Neural cell (in vitro differentiated cells): ENCODE results near the gene PCSK1. TPM values are rescaled to one million over a fixed set of nuclear protein-coding genes. Genes with fewer than 3 reads are reported as not detected.

Experiments
- H2AFZ ChIP-seq: fragments of 200-600, 300-800 bp; sonication (generic), shearing (Covaris generic); 2 replicates; pipeline ENCODE4 v1.6.0; 2014; ENCODE audit warnings: low read depth, mild to moderate bottlenecking, antibody characterized with exemption, low read length, moderate library complexity
- H3F3A ChIP-seq: fragments of 200-600 bp; shearing (Covaris generic); 2 replicates; pipeline ENCODE4 v1.6.1; 2016; ENCODE audit warnings: mild to moderate bottlenecking, moderate library complexity, mixed read lengths, antibody characterized with exemption, low read length; ENCODE audit not compliant: insufficient read depth, poor library complexity, severe bottlenecking
- H3K27ac ChIP-seq: fragments of 200-600, 300-800 bp; sonication (generic), shearing (Covaris generic); 2 replicates; pipeline ENCODE4 v1.5.1; 2014; ENCODE audit warnings: mild to moderate bottlenecking, low read length, moderate library complexity
- H3K27me3 ChIP-seq: fragments of 300-800, 200-600 bp; sonication (generic), shearing (Covaris generic); 2 replicates; pipeline ENCODE4 v1.6.0; 2014; ENCODE audit warnings: mild to moderate bottlenecking, low read depth, low read length, moderate library complexity; ENCODE audit not compliant: insufficient read depth
- H3K36me3 ChIP-seq: fragments of 300-800, 200-600 bp; sonication (generic), shearing (Covaris generic); 2 replicates; pipeline ENCODE4 v1.5.1; 2014; ENCODE audit warnings: mild to moderate bottlenecking, antibody characterized with exemption, low read length, moderate library complexity; ENCODE audit not compliant: insufficient read depth
- H3K4me2 ChIP-seq: fragments of 300-800, 200-600 bp; sonication (generic), shearing (Covaris generic); 2 replicates; pipeline ENCODE4 v1.6.0; 2014; ENCODE audit warnings: mild to moderate bottlenecking, low read length
- H3K4me3 ChIP-seq: fragments of 300-800, 200-600 bp; sonication (generic), shearing (Covaris generic); 2 replicates; pipeline ENCODE4 v1.5.1; 2014; ENCODE audit warnings: mild to moderate bottlenecking, low read length, moderate library complexity
- H3K79me2 ChIP-seq: fragments of 200-600 bp; shearing (Covaris generic); replicated peaks from 2 replicates; pipeline ENCODE4 v1.6.0; 2014; ENCODE audit warnings: mild to moderate bottlenecking, low read length, moderate library complexity; ENCODE audit not compliant: insufficient read depth
- H3K9ac ChIP-seq: fragments of 300-800, 200-600 bp; sonication (generic), shearing (Covaris generic); 2 replicates; pipeline ENCODE4 v1.6.1; 2016; ENCODE audit warnings: mild to moderate bottlenecking, low read length, mixed read lengths
- H3K9me2 ChIP-seq: fragments of 200-600 bp; shearing (Covaris generic); 2 replicates; pipeline ENCODE4 v1.6.1; 2016; ENCODE audit warnings: mild to moderate bottlenecking, low read length, mixed read lengths; ENCODE audit not compliant: insufficient read depth
- H3K9me3 ChIP-seq: fragments of 200-600, 300-800 bp; sonication (generic), shearing (Covaris generic); 2 replicates; pipeline ENCODE4 v1.6.1; 2016; ENCODE audit warnings: mild to moderate bottlenecking, mixed run types, low read length, moderate library complexity, mixed read lengths
- H4K20me1 ChIP-seq: fragments of 200-600 bp; shearing (Covaris generic); 2 replicates; pipeline ENCODE4 v1.6.1; 2016; ENCODE audit warnings: mild to moderate bottlenecking, mixed run types; ENCODE audit not compliant: insufficient read depth
- CTCF ChIP-seq: fragments of 450-650 bp; IDR thresholded peaks from 2 replicates; pipeline ENCODE4 v1.5.1; 2014; ENCODE audit warnings: antibody characterized with exemption, mild to moderate bottlenecking, moderate library complexity; ENCODE audit not compliant: poor library complexity, severe bottlenecking
- EP300 ChIP-seq: fragments of 450-650 bp; conservative IDR thresholded peaks from 2 replicates; pipeline ENCODE4 v1.6.1; 2014; ENCODE audit warnings: antibody characterized with exemption, mild to moderate bottlenecking, moderate library complexity; ENCODE audit not compliant: poor library complexity, severe bottlenecking
- EZH2 ChIP-seq: fragments of 200-600, 300-800 bp; shearing (Covaris generic), sonication (generic); IDR thresholded peaks from 2 replicates; pipeline ENCODE4 v1.6.1; 2014; ENCODE audit warnings: antibody characterized with exemption, low read length, borderline replicate concordance, mild to moderate bottlenecking; ENCODE audit not compliant: insufficient read depth, poor library complexity, severe bottlenecking
- MXI1 ChIP-seq: fragments of 450-650 bp; conservative IDR thresholded peaks from 2 replicates; pipeline ENCODE4 v1.6.1; 2014; ENCODE audit warnings: antibody characterized with exemption, mild to moderate bottlenecking; ENCODE audit not compliant: poor library complexity, severe bottlenecking
- POLR2AphosphoS5 ChIP-seq: IDR thresholded peaks from 2 replicates; pipeline ENCODE4 v1.6.1; 2012
- RAD21 ChIP-seq: fragments of 450-650 bp; conservative IDR thresholded peaks from 2 replicates; pipeline ENCODE4 v1.6.1; 2014; ENCODE audit warnings: antibody characterized with exemption, mild to moderate bottlenecking, moderate library complexity
- SMC3 ChIP-seq: fragments of 450-650 bp; conservative IDR thresholded peaks from 2 replicates; pipeline ENCODE4 v1.6.1; 2014; ENCODE audit warnings: antibody characterized with exemption, mild to moderate bottlenecking, moderate library complexity; ENCODE audit not compliant: poor library complexity
- TAF1 ChIP-seq: IDR thresholded peaks from 2 replicates; pipeline ENCODE4 v1.6.1; 2012; ENCODE audit warnings: low read depth
- polyA plus RNA-seq: library from polyadenylated mRNA; depleted of rRNA; stranded (reverse); fragments of >200 nt; gene quantifications from 2 replicates; pipeline ENCODE4 v1.2.3, GENCODE V29; 2014
- TF ChIP-seq, protein P1 (sequence below): IDR thresholded peaks from 2 replicates; pipeline ENCODE4 v1.6.1; 2012; ENCODE audit warnings: borderline replicate concordance

PCSK1 gene
- polyA plus RNA-seq, 1 donor from 2014 or later: 27.2 TPM

GRCh38 chr5:96385538-96385937 is 47.5 kb downstream of the PCSK1 start:
- Histone ChIP-seq H3K27ac (peak overlapping the region; percentile 33), H3K9ac (no peak overlapping the region), H3K36me3 (no peaks in the 10 kb centered on the region), H3K9me3 (no peaks in the 10 kb centered on the region), H3K79me2 (no peaks in the 10 kb centered on the region), H3K9me2 (no peaks in the 10 kb centered on the region), H3K4me3 (no peak overlapping the region), H3K4me2 (no peak overlapping the region), H2AFZ (no peak overlapping the region), H4K20me1 (no peaks in the 10 kb centered on the region), H3F3A (peaks cover 7% of the 10 kb centered on the region), H3K27me3 (no peaks in the 10 kb centered on the region)
- TF ChIP-seq POLR2AphosphoS5: no peak

- Histone ChIP-seq H3K79me2 (no peaks in the 10 kb centered on the region), H2AFZ (no peak overlapping the region), H3K9me3 (no peaks in the 10 kb centered on the region), H3K27me3 (no peaks in the 10 kb centered on the region), H3K27ac (no peak overlapping the region), H3F3A (peaks cover 7% of the 10 kb centered on the region), H3K36me3 (no peaks in the 10 kb centered on the region), H3K9me2 (no peaks in the 10 kb centered on the region), H4K20me1 (no peaks in the 10 kb centered on the region), H3K9ac (no peak overlapping the region), H3K4me2 (no peak overlapping the region), H3K4me3 (no peak overlapping the region)
- TF ChIP-seq CTCF (no peak), EP300 (no peak), TAF1 (no peak), EZH2 (no peak), SMC3 (no peak), POLR2AphosphoS5 (no peak), RAD21 (no peak), MXI1 (no peak)
- TF ChIP-seq, protein P1, sequence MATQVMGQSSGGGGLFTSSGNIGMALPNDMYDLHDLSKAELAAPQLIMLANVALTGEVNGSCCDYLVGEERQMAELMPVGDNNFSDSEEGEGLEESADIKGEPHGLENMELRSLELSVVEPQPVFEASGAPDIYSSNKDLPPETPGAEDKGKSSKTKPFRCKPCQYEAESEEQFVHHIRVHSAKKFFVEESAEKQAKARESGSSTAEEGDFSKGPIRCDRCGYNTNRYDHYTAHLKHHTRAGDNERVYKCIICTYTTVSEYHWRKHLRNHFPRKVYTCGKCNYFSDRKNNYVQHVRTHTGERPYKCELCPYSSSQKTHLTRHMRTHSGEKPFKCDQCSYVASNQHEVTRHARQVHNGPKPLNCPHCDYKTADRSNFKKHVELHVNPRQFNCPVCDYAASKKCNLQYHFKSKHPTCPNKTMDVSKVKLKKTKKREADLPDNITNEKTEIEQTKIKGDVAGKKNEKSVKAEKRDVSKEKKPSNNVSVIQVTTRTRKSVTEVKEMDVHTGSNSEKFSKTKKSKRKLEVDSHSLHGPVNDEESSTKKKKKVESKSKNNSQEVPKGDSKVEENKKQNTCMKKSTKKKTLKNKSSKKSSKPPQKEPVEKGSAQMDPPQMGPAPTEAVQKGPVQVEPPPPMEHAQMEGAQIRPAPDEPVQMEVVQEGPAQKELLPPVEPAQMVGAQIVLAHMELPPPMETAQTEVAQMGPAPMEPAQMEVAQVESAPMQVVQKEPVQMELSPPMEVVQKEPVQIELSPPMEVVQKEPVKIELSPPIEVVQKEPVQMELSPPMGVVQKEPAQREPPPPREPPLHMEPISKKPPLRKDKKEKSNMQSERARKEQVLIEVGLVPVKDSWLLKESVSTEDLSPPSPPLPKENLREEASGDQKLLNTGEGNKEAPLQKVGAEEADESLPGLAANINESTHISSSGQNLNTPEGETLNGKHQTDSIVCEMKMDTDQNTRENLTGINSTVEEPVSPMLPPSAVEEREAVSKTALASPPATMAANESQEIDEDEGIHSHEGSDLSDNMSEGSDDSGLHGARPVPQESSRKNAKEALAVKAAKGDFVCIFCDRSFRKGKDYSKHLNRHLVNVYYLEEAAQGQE: no peak
Measured at GRCh38 chr5:96384353-96384752, 48.7 kb downstream of the PCSK1 start.

DNA sequence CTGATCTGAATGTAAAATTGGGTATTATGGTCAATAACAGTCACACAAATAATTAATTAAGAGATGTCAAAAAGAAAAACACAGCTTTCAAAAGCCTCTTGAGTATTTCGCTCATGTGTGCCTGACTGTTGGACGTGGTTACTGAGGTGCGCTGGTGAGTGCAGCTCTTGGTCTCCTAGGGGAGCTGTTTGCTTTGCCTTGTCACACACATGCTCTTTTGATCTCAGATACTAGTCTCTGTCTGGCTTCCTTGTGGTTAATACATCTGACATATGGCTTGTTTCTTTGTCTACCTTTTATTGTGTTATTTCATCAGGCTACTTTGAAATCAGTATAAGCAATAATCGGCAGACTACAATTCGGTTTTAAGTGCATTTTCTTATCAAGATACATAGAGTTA is 51.5 kb downstream of the PCSK1 start:
- peak; percentile 72 for TF ChIP-seq SMC3
- TF ChIP-seq TAF1: no peak
- TF ChIP-seq CTCF: peak; percentile 70
- peak; percentile 71 for TF ChIP-seq POLR2AphosphoS5
- TF ChIP-seq, protein P1: no peak
- TF ChIP-seq EP300: peak; percentile 86
- no peak for TF ChIP-seq MXI1
- TF ChIP-seq RAD21: peak; percentile 76
- TF ChIP-seq EZH2: no peak
- Histone ChIP-seq H3K9me2 (no peaks in the 10 kb centered on the region), H3K9me3 (no peaks in the 10 kb centered on the region), H3K4me2 (peak overlapping the region; percentile 41), H4K20me1 (no peaks in the 10 kb centered on the region), H3K27me3 (no peaks in the 10 kb centered on the region), H2AFZ (peak overlapping the region; percentile 57), H3K9ac (peak overlapping the region; percentile 57), H3K79me2 (no peaks in the 10 kb centered on the region), H3K4me3 (peak overlapping the region; percentile 37), H3K27ac (peak overlapping the region; percentile 93), H3K36me3 (no peaks in the 10 kb centered on the region), H3F3A (peaks cover 7% of the 10 kb centered on the region)
